Kidney (tissue), 14 donors: Measurements from ENCODE around the gene SLC6A3. TPM values are rescaled to one million over a fixed set of nuclear protein-coding genes. Genes with fewer than 3 reads are reported as not detected.

Experiments used
- DNase-seq, 5 donors: peaks; one replicate each; pipeline ENCODE4 v3.0.0-alpha.2; 2013 to 2020
- FAIRE-seq: peaks from 2 replicates; lab custom pipeline; 2012; peaks lifted over from hg19 to GRCh38; lab: Jason Lieb, UNC
- H3K27ac ChIP-seq, 2 donors: one replicate each; pipeline ENCODE4 v1.7.0; 2013; ENCODE audit warnings: low read depth in 2 of 2, low read length in 2 of 2, inconsistent platforms in 1 of 2
- H3K27me3 ChIP-seq: one replicate; pipeline ENCODE4 v1.7.1; 2013; ENCODE audit warnings: low read length, inconsistent platforms; ENCODE audit not compliant: control insufficient read depth, insufficient read depth
- H3K36me3 ChIP-seq, 3 donors: one replicate each; pipeline versions ENCODE4 v1.7.0 to v1.7.1; 2013; ENCODE audit warnings: low read length in 3 of 3, control low read depth in 1 of 3, inconsistent platforms in 1 of 3; ENCODE audit not compliant: insufficient read depth in 3 of 3, control insufficient read depth in 2 of 3
- H3K4me1 ChIP-seq, 3 donors: one replicate each; pipeline versions ENCODE4 v1.7.0 to v1.7.1; 2013; ENCODE audit warnings: low read length in 3 of 3, inconsistent platforms in 1 of 3, low read depth in 1 of 3; ENCODE audit not compliant: control insufficient read depth in 2 of 3, insufficient read depth in 2 of 3
- H3K4me3 ChIP-seq, 3 donors: one replicate each; pipeline versions ENCODE4 v1.7.0 to v1.8.1; 2013; ENCODE audit warnings: low read length in 3 of 3, control low read depth in 1 of 3, inconsistent platforms in 1 of 3
- H3K9ac ChIP-seq, 3 donors: one replicate each; pipeline versions ENCODE4 v1.7.0 to v1.7.1; 2013; ENCODE audit warnings: low read length in 3 of 3, control low read depth in 1 of 3, inconsistent platforms in 1 of 3
- H3K9me3 ChIP-seq, 3 donors: one replicate each; pipeline versions ENCODE4 v1.7.0 to v1.7.1; 2013; ENCODE audit warnings: low read length in 3 of 3, control low read depth in 1 of 3, inconsistent platforms in 1 of 3; ENCODE audit not compliant: control insufficient read depth in 2 of 3, insufficient read depth in 1 of 3
- intact Hi-C: fragments of 100-400 bp; cut with DNase I; formaldehyde crosslinking; loops from one replicate; pipeline ENCODE4 v1.11.1; 2022
- polyA plus RNA-seq: library from polyadenylated mRNA; stranded (reverse); fragments of 350-450 nt; fragmentation: Illumina TruSeq; extraction: RNeasy Lipid Tissue Mini Kit (QIAGEN cat#74804); gene quantifications from one replicate; pipeline ENCODE4 v1.2.3, GENCODE V29; 2014; ENCODE audit warnings: low read depth, low replicate concordance; ENCODE audit not compliant: insufficient read depth
- total RNA-seq: library from RNA; stranded (reverse); fragmentation: NEBNext Ultra II Directional; extraction: Animal tissue kit (Norgen Biotek cat#: 25700); gene quantifications from one replicate; pipeline ENCODE4 v1.2.1, GENCODE V29; 2021
- TF ChIP-seq, protein P1 (sequence below): IDR thresholded peaks from 3 replicates; pipeline ENCODE4 v1.5.1; 2012; ENCODE audit warnings: mild to moderate bottlenecking, moderate library complexity, borderline replicate concordance; ENCODE audit not compliant: insufficient read depth; ENCODE audit errors: extremely low read depth
- donor health status: control.
- donor health status: control.
- donor health status: control.
- donor health status: control.
- donor health status: control.
- donor health status: DM: yes; HTN: yes; CAD: no.
- donor health status: Normal renal cell carcinoma (clear cell type).

The SLC6A3 gene
- total and polyA plus RNA-seq, 2 donors from 2014 or later, result 0.09 to 0.54 TPM

GRCh38 chr5:1430121-1430795 lies 15.0 kb downstream of the SLC6A3 start:
- Histone ChIP-seq H3K36me3 (no peaks in the 10 kb centered on the region), H3K9ac (no peak overlapping the region), H3K27ac (no peak overlapping the region), H3K4me1 (no peaks in the 10 kb centered on the region), H3K27me3 (no peaks in the 10 kb centered on the region), H3K9me3 (peaks cover 0 to 26% (median 5%) of the 10 kb centered on the region in 3 donors), H3K4me3 (no peak overlapping the region)
- TF ChIP-seq, protein P1, sequence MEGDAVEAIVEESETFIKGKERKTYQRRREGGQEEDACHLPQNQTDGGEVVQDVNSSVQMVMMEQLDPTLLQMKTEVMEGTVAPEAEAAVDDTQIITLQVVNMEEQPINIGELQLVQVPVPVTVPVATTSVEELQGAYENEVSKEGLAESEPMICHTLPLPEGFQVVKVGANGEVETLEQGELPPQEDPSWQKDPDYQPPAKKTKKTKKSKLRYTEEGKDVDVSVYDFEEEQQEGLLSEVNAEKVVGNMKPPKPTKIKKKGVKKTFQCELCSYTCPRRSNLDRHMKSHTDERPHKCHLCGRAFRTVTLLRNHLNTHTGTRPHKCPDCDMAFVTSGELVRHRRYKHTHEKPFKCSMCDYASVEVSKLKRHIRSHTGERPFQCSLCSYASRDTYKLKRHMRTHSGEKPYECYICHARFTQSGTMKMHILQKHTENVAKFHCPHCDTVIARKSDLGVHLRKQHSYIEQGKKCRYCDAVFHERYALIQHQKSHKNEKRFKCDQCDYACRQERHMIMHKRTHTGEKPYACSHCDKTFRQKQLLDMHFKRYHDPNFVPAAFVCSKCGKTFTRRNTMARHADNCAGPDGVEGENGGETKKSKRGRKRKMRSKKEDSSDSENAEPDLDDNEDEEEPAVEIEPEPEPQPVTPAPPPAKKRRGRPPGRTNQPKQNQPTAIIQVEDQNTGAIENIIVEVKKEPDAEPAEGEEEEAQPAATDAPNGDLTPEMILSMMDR, result no peak
- intact Hi-C loops, result no loop called here
- FAIRE-seq (no peak), DNase-seq (peak in 2 of 5 donors; percentile 19 to 50)

DNA sequence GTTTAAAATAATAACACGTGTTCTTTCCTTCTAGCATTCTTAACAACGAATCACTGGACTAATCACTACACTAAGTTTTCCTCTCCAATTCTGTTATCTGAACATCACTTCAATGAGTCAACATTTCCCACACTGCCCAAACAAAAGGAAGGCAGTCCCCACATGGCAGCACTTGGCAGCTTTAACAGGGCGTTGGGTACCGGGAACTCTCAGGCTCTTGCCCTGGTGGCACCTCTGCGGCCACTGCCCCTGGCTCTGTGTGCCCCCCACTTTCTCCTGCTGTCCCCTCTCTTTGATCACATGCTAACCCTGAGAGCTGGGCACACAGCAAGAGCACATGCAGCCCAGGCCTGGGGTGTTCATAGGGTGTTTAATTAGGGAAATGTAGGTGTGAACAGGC lies 15.7 kb downstream of the SLC6A3 start:
- intact Hi-C loops, result no loop called here
- peak in 1 of 5 donors; percentile 22 for DNase-seq
- no peak for FAIRE-seq

DNA sequence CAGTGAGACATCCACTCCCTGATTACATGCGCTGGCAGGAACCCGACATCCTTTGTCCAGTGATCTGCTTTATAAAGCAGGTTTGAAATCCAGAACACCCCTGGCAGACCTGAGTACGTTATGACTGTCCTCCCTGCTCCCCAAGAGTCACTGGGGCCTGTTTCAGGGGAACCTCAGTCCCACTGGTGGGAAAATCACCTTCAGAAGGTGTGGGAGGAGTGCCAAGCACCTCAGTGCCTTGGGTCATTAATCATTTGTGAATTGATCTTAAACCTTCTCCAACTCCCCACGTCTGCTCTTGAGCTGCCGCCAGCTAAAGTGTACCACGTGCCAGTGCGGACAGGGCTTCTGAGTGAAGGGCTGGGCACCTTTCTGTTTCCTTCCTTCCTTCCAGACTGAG lies 16.2 kb downstream of the SLC6A3 start:
- intact Hi-C loops, result no loop called here
- TF ChIP-seq, protein P1, result no peak

More for the DNA sequence above, 15.7 kb downstream of the SLC6A3 start:
- Histone ChIP-seq H3K9ac (no peak overlapping the region), H3K36me3 (no peaks in the 10 kb centered on the region), H3K9me3 (peaks cover 0 to 26% (median 5%) of the 10 kb centered on the region in 3 donors), H3K4me1 (no peaks in the 10 kb centered on the region), H3K27me3 (no peaks in the 10 kb centered on the region), H3K4me3 (no peak overlapping the region), H3K27ac (no peak overlapping the region)
- TF ChIP-seq, protein P1, result no peak

More for the DNA sequence above, 16.2 kb downstream of the SLC6A3 start:
- no peak overlapping the region for H3K9ac ChIP-seq
- no peak for FAIRE-seq
- H3K4me1 ChIP-seq, result no peaks in the 10 kb centered on the region
- H3K27me3 ChIP-seq, result no peaks in the 10 kb centered on the region
- no peak overlapping the region for H3K4me3 ChIP-seq
- no peak overlapping the region for H3K27ac ChIP-seq
- H3K9me3 ChIP-seq, result peaks cover 0 to 26% (median 5%) of the 10 kb centered on the region in 3 donors
- DNase-seq, result peak in 2 of 5 donors; percentile 12 to 20
- H3K36me3 ChIP-seq, result no peaks in the 10 kb centered on the region
